SH-SY5Y (cell line): ENCODE data around the gene TRIO.

Experiments used
- GATA2 ChIP-seq: IDR thresholded peaks from 2 replicates; pipeline ENCODE4 v1.6.1; 2011; ENCODE audit warnings: mild to moderate bottlenecking, low read depth, low read length
- GATA3 ChIP-seq: IDR thresholded peaks from 2 replicates; pipeline ENCODE4 v1.6.1; 2011; ENCODE audit warnings: low read depth, mild to moderate bottlenecking, low read length, moderate library complexity

DNA sequence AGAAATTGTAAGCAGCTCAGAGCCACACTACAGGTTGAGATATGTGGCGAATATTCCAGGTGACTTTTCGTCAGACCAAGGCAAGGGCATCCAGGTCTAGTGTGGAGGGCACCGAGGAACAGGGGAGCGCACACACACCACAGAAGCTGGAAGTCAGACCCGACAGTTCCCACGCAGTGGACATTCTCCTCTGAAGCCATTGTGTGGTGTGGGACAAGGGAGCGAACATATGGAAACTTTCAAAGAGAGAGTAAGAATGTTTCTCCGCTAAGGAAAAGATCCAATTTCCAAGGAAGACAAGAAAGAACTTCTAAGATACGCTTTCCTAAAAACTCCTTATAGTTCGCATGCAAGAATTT is 297.1 kb downstream of the TRIO start:
- TF ChIP-seq GATA2 (no peak), GATA3 (no peak)
